ENCODE results near the gene APEH. TPM values are rescaled to one million over a fixed set of nuclear protein-coding genes. Genes with fewer than 3 reads are reported as not detected.

APEH gene
- total RNA-seq, 1 donor from 2014 or later: 113 TPM

GRCh38 chr3:49649576-49649975 lies 24.6 kb upstream of the APEH start:
- H3K27me3 Mint-ChIP-seq: no peaks in the 10 kb centered on the region
- no peaks in the 10 kb centered on the region for H3K4me1 Mint-ChIP-seq
- POLR2A ChIA-PET: no interaction called here
- CTCF ChIA-PET: no interaction called here
- no peaks in the 10 kb centered on the region for H3K36me3 Mint-ChIP-seq (ENCODE audit: low read depth)
- H3K9me3 Mint-ChIP-seq: no peaks in the 10 kb centered on the region
- H3K27ac Mint-ChIP-seq: no peak overlapping the region
- no peak for ATAC-seq (ENCODE audit: low read depth)
- no peak for TF ChIP-seq CTCF (IDR thresholded peaks at IDR 0.05)
- no peak overlapping the region for H3K4me3 Mint-ChIP-seq
- intact Hi-C loops (cut with micrococcal nuclease): no loop called here
- DNase-seq: no peak

GRCh38 chr3:49650177-49650576 lies 24.0 kb upstream of the APEH start:
- ATAC-seq (ENCODE audit: low read depth) (no peak), DNase-seq (no peak)
- peaks cover 5% of the 10 kb centered on the region for H3K4me1 Mint-ChIP-seq
- H3K27ac Mint-ChIP-seq: no peak overlapping the region
- H3K36me3 Mint-ChIP-seq (ENCODE audit: low read depth): no peaks in the 10 kb centered on the region
- ChIA-PET POLR2A (no interaction called here), CTCF (no interaction called here)
- no peaks in the 10 kb centered on the region for H3K27me3 Mint-ChIP-seq
- intact Hi-C loops (cut with micrococcal nuclease): no loop called here
- H3K9me3 Mint-ChIP-seq: no peaks in the 10 kb centered on the region
- H3K4me3 Mint-ChIP-seq: no peak overlapping the region
- no peak for TF ChIP-seq CTCF (IDR thresholded peaks at IDR 0.05)

GRCh38 chr3:49650637-49651036 lies 23.5 kb upstream of the APEH start:
- ChIA-PET POLR2A (no interaction called here), CTCF (no interaction called here)
- no peaks in the 10 kb centered on the region for H3K27me3 Mint-ChIP-seq
- DNase-seq: no peak
- no peaks in the 10 kb centered on the region for H3K36me3 Mint-ChIP-seq (ENCODE audit: low read depth)
- no peak overlapping the region for H3K27ac Mint-ChIP-seq
- H3K4me1 Mint-ChIP-seq: peaks cover 8% of the 10 kb centered on the region
- no peaks in the 10 kb centered on the region for H3K9me3 Mint-ChIP-seq
- ATAC-seq (ENCODE audit: low read depth): no peak
- intact Hi-C loops (cut with micrococcal nuclease): no loop called here
- no peak overlapping the region for H3K4me3 Mint-ChIP-seq
- TF ChIP-seq CTCF (IDR thresholded peaks at IDR 0.05): no peak

- ATAC-seq (ENCODE audit: low read depth) (no peak), DNase-seq (no peak)
- H3K27ac Mint-ChIP-seq: no peak overlapping the region
- no peaks in the 10 kb centered on the region for H3K27me3 Mint-ChIP-seq
- H3K4me1 Mint-ChIP-seq: peaks cover 8% of the 10 kb centered on the region
- no peaks in the 10 kb centered on the region for H3K36me3 Mint-ChIP-seq (ENCODE audit: low read depth)
- no peaks in the 10 kb centered on the region for H3K9me3 Mint-ChIP-seq
- CTCF ChIA-PET: interaction anchor here (1.3 kb wide), 1 partner anchor 112 kb away, joined by 4 read pairs; no protein-coding TSS in a partner anchor
- no peak overlapping the region for H3K4me3 Mint-ChIP-seq
- TF ChIP-seq CTCF (IDR thresholded peaks at IDR 0.05): no peak
- intact Hi-C loops (cut with micrococcal nuclease): no loop called here
- POLR2A ChIA-PET: interaction anchor here (0.6 kb wide), 1 partner anchor 450 kb away, joined by 13 read pairs; no protein-coding TSS in a partner anchor
Measured at GRCh38 chr3:49652218-49652902, 21.8 kb upstream of the APEH start.

- ChIA-PET POLR2A (interaction anchor here (0.6 kb wide), 1 partner anchor 449 kb away, joined by 13 read pairs; no protein-coding TSS in a partner anchor), CTCF (interaction anchor here (1.3 kb wide), 1 partner anchor 113 kb away, joined by 4 read pairs; no protein-coding TSS in a partner anchor)
- ATAC-seq (ENCODE audit: low read depth) (no peak), DNase-seq (no peak)
- no peaks in the 10 kb centered on the region for H3K27me3 Mint-ChIP-seq
- no peak overlapping the region for H3K4me3 Mint-ChIP-seq
- no peak for TF ChIP-seq CTCF (IDR thresholded peaks at IDR 0.05)
- no peak overlapping the region for H3K27ac Mint-ChIP-seq
- no peaks in the 10 kb centered on the region for H3K9me3 Mint-ChIP-seq
- intact Hi-C loops (cut with micrococcal nuclease): no loop called here
- H3K4me1 Mint-ChIP-seq: peaks cover 8% of the 10 kb centered on the region
- no peaks in the 10 kb centered on the region for H3K36me3 Mint-ChIP-seq (ENCODE audit: low read depth)
Measured at GRCh38 chr3:49652903-49653415, 21.2 kb upstream of the APEH start.

Measured in activated B cell treated with CpG ODN at 0.5 μM for 24 hours (primary cell).